Pancreas (tissue), 8 donors: ENCODE results near the gene NCR1. TPM values are rescaled to one million over a fixed set of nuclear protein-coding genes. Genes with fewer than 3 reads are reported as not detected.

Source experiments
- polyA plus RNA-seq, 2 donors: library from polyadenylated mRNA; stranded (reverse); fragments of 200-250 nt; gene quantifications; one replicate each; pipeline ENCODE4 v1.2.3, GENCODE V29; 2013
- total RNA-seq, 6 donors: library from RNA; stranded (reverse); fragmentation: NEBNext Ultra II Directional in 4 of 6; extraction: Animal tissue kit (Norgen Biotek cat#: 25700) in 4 of 6; gene quantifications; one replicate each; pipeline versions ENCODE4 v1.2.1 to v1.2.4, GENCODE V29; 2021 to 2023
- donor health status: healthy with polysubstance abuse.
- donor health status: DM: no; HTN: no; CAD: no; lungs with moderate emphysema.
- donor health status: DM: no; HTN: no; CAD: no.
- donor health status: Bipolar disorder and iron deficiency.
- donor health status: DM: yes; HTN: yes; CAD: no.
- donor health status: DM: no; HTN: no; CAD: no.
- donor health status: DM: no; HTN: no; CAD: no.
- donor health status: DM: yes; HTN: yes; CAD: no.

Gene NCR1
- total and polyA plus RNA-seq, 8 donors = 0.31 TPM; not detected in 7

Other genes with a start within 250 kb of the NCR1 start
- 10 to 100 TPM in 1 of 6 donors, 1 to 10 TPM in 2, under 1 TPM in 3; 0.28 to 11.1 (median 1.1) TPM for gene LILRB4, start 243.2 kb upstream of the NCR1 start, total RNA-seq
- gene LILRB4, start 243.2 kb upstream of the NCR1 start, polyA plus RNA-seq = 1 to 10 TPM in 1 of 2 donors, under 1 TPM in 1; 0.80 to 1.2 TPM
- not detected for gene KIR3DL3, start 181.7 kb upstream of the NCR1 start, total RNA-seq
- gene KIR3DL3, start 181.7 kb upstream of the NCR1 start, polyA plus RNA-seq = not detected
- gene KIR2DL3, start 167.6 kb upstream of the NCR1 start, total RNA-seq = not detected
- not detected for gene KIR2DL3, start 167.6 kb upstream of the NCR1 start, polyA plus RNA-seq
- not detected for gene KIR2DL1, start 136.4 kb upstream of the NCR1 start, total RNA-seq
- gene KIR2DL1, start 136.4 kb upstream of the NCR1 start, polyA plus RNA-seq = not detected
- under 1 TPM in 1 of 6 donors, not detected in 5; 0.12 TPM for gene KIR2DL4, start 102.5 kb upstream of the NCR1 start, total RNA-seq
- gene KIR2DL4, start 102.5 kb upstream of the NCR1 start, polyA plus RNA-seq = not detected
- gene KIR3DL1, start 89.7 kb upstream of the NCR1 start, total RNA-seq = not detected
- gene KIR3DL1, start 89.7 kb upstream of the NCR1 start, polyA plus RNA-seq = not detected
- gene KIR2DS4, start 73.5 kb upstream of the NCR1 start, total RNA-seq = not detected
- gene KIR2DS4, start 73.5 kb upstream of the NCR1 start, polyA plus RNA-seq = not detected
- gene KIR3DL2, start 55.7 kb upstream of the NCR1 start, total RNA-seq = not detected
- gene KIR3DL2, start 55.7 kb upstream of the NCR1 start, polyA plus RNA-seq = not detected
- gene FCAR, start 31.9 kb upstream of the NCR1 start, total RNA-seq = under 1 TPM in 2 of 6 donors, not detected in 4; 0.29 to 0.64 TPM
- under 1 TPM in 1 of 2 donors, not detected in 1; 0.07 TPM for gene FCAR, start 31.9 kb upstream of the NCR1 start, polyA plus RNA-seq
- under 1 TPM in 1 of 6 donors, not detected in 5; 0.06 TPM for gene NLRP7, start 41.4 kb downstream of the NCR1 start, total RNA-seq
- not detected for gene NLRP7, start 41.4 kb downstream of the NCR1 start, polyA plus RNA-seq
- 1 to 10 TPM; 1.6 to 7.3 (median 4.4) TPM for gene NLRP2, start 60.2 kb downstream of the NCR1 start, total RNA-seq
- 10 to 100 TPM in 1 of 2 donors, under 1 TPM in 1; 0.34 to 17.5 TPM for gene NLRP2, start 60.2 kb downstream of the NCR1 start, polyA plus RNA-seq
- gene GP6, start 132.1 kb downstream of the NCR1 start, total RNA-seq = under 1 TPM in 5 of 6 donors, not detected in 1; 0.09 to 0.25 (median 0.24) TPM
- under 1 TPM in 1 of 2 donors, not detected in 1; 0.31 TPM for gene GP6, start 132.1 kb downstream of the NCR1 start, polyA plus RNA-seq
- 10 to 100 TPM; 10.9 to 27.1 (median 14.2) TPM for gene RDH13, start 157.0 kb downstream of the NCR1 start, total RNA-seq
- 10 to 100 TPM; 22.0 to 26.6 TPM for gene RDH13, start 157.0 kb downstream of the NCR1 start, polyA plus RNA-seq
- 10 to 100 TPM; 10.2 to 32.0 (median 16.0) TPM for gene EPS8L1, start 169.7 kb downstream of the NCR1 start, total RNA-seq
- gene EPS8L1, start 169.7 kb downstream of the NCR1 start, polyA plus RNA-seq = 100 to 1,000 TPM; 152 to 279 TPM
- 10 to 100 TPM; 37.1 to 61.5 (median 50.9) TPM for gene PPP1R12C, start 211.5 kb downstream of the NCR1 start, total RNA-seq
- 100 to 1,000 TPM; 174 to 266 TPM for gene PPP1R12C, start 211.5 kb downstream of the NCR1 start, polyA plus RNA-seq
- under 1 TPM in 1 of 6 donors, not detected in 5; 0.54 TPM for gene TNNT1, start 243.1 kb downstream of the NCR1 start, total RNA-seq
- 1 to 10 TPM in 1 of 2 donors, not detected in 1; 4.0 TPM for gene TNNT1, start 243.1 kb downstream of the NCR1 start, polyA plus RNA-seq